HG02870 (cell line): Measurements from ENCODE around the gene CPA2.

Source experiments
- ATAC-seq: cut with Tn5 transposase; IDR thresholded peaks from one replicate; pipeline ENCODE4 v1.9.1; 2021; ENCODE audit warnings: mild to moderate bottlenecking, moderate library complexity; ENCODE audit not compliant: unreplicated experiment

Gene CPA2

DNA sequence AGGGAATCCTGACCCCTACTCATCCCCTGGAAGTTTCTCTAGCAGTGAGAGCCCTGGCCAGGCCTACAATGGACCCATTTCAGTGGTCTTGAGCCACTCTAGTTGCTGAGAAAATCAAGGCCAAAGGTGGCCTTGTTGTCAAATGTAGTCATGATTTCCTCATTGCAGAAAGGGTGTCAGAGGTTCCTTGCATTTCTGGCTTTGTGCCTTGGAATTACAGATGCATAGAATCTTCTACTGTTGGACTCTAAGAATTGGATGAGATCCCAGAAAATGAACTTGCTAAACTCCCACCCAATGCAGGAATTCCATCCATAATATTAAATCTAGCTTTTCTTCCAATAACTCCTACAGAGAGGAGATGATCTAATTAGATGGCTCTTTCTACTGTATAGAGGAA, 12.2 kb downstream of the CPA2 start:
- no peak for ATAC-seq

- no peak for ATAC-seq
Observed at GRCh38 chr7:130279286-130279685, 12.6 kb downstream of the CPA2 start.

DNA sequence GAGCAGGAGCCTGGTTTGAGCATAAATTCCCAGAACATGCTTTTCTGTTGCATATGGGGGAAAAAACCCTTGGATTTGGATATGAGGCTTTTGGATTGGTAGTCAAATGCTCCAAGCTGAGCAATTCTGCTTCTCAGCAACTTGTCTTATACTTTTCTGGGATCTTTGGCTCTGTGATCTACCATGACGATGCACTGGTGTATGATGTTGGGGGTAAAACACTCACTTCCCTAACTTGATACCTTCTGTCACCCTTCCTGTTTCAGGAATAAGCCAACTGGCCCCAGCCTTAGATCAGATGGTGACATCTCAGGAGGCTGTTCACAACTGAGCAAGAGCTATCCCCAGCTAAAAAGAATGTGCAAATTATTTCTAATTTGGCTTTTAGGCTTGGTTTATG, 13.2 kb downstream of the CPA2 start:
- ATAC-seq: no peak

- ATAC-seq: no peak
Observed at GRCh38 chr7:130281260-130281659, 14.6 kb downstream of the CPA2 start.

DNA sequence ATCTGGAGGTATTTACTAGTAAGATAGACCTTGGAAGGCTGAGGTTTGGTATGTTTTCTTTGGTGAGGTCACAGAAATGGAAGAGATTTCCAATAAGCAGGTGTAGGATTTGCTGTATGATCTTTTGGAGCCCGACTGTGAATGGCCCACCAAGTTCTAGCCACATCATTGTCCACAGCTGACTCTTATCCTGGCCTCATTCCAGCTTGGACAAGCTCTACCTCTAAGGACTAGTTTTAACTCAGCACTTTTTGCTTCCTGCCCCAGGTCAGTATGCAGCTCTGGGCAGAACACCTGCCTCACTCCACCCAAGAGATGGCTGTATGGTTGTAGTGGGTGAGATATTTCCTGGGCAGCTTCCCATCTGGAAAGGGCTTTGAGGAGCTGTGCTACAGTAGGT, 20.2 kb downstream of the CPA2 start:
- ATAC-seq: no peak

DNA sequence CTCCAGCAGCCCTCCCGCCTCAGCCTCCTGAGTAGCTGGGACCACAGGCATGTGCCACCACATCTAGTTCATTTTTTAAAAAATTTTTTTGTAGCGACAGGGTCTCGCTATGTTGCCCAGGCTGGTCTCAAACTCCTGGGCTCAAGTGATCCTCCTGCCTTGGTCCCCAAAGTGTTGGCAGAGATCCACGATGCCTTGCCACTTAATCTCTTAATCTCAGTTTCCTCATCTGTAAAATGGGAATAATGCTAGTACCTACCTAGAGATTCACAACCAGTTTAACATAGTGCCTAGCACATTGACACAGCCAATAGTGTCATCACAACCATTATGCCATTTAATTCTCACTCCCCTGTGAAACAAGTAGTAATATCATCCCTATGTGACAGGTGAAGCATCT, 21.5 kb downstream of the CPA2 start:
- ATAC-seq: no peak

DNA sequence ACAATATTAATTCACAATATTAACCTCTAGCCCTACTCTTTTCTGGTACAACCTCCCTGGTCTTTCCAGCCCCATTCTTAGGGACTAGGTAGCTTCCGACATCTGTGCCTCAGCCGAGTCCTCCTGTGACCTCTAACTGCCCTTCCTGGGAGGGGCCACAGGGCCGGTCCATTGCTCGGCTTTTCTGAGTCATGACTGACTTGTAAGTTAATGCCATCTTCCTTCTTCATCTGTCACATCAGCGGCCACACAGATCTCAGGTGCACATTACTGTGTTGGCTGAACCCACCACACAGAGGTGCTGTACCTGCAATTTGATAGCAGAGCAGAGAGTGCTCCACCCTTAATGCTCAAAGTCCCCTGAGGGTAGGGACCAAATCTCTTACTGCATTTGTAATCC, 22.2 kb downstream of the CPA2 start:
- no peak for ATAC-seq

GRCh38 chr7:130289478-130289877, 22.8 kb downstream of the CPA2 start:
- ATAC-seq: no peak

- ATAC-seq: no peak
Observed at GRCh38 chr7:130290745-130291144, 24.1 kb downstream of the CPA2 start.

DNA sequence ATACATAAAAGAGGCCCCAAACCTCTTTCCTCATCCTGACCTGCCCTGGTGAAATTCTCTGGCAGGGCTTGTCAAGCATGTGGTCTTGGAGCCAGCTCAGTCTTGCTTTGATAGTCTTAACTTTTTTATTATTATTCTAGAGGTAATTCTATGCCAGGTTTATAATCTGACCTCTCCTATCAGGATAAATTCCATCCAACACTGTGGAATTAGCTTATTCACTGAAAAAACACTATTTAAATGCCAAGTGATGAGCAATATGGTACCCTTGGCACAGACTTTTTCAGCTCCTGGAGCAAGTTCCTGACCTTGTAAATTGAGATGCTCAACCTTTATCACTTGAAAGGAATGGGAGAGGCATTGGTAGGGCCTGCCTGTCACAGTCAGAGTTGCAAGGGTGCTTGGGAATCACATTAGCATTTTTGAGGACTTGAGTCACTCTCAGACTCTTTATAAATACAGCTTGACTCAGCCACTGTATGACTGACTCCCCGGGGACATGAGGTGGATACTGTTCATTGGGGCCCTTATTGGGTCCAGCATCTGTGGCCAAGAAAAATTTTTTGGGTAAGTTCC, 26.1 kb downstream of the CPA2 start, which contains the start of gene CPA4:
Gene CPA4 (plus strand): TSS at position 480 of the 576 bp plus-strand sequence. CDS start 20 bp downstream, at position 500.
- ATAC-seq: no peak

DNA sequence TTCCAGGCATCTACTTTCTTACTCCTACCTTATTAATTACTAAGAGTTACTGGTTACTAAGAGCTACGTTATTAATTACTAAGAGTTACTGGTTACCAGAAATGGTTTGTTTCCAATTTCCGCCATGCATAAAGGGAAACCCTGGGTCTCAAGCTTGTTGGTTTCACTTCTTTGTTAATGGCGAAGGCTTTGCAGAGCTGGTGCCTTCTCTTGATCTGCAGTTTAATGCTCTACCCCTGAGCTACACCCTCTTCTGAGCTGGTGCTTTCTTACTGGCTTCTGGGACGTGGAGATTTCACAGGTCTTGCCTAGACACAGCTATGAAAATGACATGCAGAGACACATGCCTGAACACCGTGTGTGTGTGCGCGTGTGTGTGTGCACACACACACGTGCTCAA, 26.9 kb downstream of the CPA2 start:
- no peak for ATAC-seq

DNA sequence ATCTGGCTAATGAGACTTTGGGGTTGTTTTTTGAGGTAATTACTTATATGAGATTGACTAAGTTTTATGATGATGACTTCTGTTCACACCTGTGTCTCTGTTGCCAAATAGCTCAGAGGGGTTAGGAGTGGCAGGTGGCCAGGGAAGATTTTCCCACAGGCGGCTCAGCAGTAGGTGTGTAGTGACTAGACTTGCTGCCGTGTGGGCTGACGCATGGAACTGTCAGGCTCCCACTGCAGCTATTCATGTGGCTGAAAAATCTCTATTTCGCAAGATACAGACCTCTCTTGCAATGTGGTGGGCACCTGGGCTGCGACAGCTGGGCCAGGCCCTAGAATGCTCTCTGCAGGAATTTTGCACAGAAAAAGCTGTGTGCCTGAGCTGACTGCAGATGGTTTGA, 27.7 kb downstream of the CPA2 start:
- ATAC-seq: no peak

- ATAC-seq: no peak
Observed at GRCh38 chr7:130296221-130296951, 29.7 kb downstream of the CPA2 start.

GRCh38 chr7:130297628-130298543, 31.2 kb downstream of the CPA2 start:
- no peak for ATAC-seq

GRCh38 chr7:130298544-130299326, 32.1 kb downstream of the CPA2 start:
- ATAC-seq: no peak

GRCh38 chr7:130299866-130300265, 33.2 kb downstream of the CPA2 start:
- no peak for ATAC-seq

GRCh38 chr7:130301501-130302020, 34.9 kb downstream of the CPA2 start:
- no peak for ATAC-seq

GRCh38 chr7:130302649-130303048, 36.0 kb downstream of the CPA2 start:
- no peak for ATAC-seq

DNA sequence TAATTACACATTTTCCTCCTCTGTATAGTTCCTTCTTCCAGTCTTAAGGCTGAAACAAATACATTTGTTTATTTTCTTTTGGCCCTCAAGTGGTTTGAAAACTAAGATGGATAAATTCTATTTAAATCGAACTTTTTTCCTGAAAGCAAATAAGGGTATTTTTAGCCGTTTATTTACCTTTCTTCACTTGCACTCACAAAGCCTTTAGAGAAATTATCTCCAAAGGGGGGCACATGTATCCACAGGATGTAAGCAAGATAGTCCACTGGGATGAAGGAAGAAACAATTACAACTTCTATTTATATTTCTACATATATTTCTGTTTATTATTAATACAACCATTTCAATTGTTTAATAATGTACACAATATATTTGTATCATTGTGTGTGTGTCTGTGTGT, 36.5 kb downstream of the CPA2 start:
- ATAC-seq: no peak

DNA sequence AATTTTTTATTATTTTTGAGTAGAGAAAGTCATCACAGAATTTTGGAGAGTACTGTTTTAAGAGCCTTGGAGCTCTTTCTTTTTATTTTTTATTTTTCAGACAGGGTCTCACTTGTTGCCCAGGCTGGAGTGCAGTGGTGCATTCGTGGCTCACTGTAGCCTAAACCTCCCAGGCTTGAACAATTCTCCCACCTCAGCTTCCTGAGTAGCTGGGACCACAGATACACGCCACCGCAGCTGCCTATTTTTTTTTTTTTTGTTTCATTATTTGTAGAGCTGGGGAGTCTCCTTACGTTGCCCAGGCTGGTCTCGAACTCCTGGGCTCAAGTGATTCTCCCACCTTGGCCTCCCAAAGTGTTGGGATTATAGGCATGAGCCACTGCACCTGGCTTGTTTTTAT, 36.9 kb downstream of the CPA2 start:
- no peak for ATAC-seq

- no peak for ATAC-seq
Observed at GRCh38 chr7:130303982-130304381, 37.3 kb downstream of the CPA2 start.
